ENCODE results near the gene FAM149A. TPM values are rescaled to one million over a fixed set of nuclear protein-coding genes. Genes with fewer than 3 reads are reported as not detected.

The FAM149A gene
- total and polyA plus RNA-seq, 5 experiments from 2014 or later, result 0.12 to 2.5 (median 1.3) TPM; not detected in 1

DNA sequence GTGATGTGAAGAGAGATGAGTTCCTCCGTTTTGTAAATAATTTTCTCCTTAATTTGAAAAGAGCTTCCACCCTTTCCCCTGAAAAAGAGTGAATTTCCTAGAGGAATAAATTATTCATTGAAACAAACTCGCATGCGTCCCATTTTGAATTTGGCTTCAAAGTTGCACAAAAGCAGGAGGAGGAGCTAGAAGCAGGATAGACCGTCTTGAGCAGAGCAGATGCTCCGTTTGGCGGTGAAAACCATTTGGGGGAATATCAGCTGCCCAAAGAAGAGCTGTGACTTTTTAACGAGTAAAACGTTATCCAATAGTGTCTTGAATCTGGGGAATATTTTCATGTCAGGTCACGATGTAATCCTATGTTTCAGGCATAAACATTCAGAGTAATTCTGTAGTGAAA, 42.0 kb downstream of the FAM149A start:
- POLR2A ChIA-PET, result no interaction called here
- Mint-ChIP-seq H3K27me3 (peaks cover 28 to 54% (median 38%) of the 10 kb centered on the region in 5 donors), H3K27ac (peak overlapping the region in 1 of 10 donors; percentile 3), H3K4me3 (no peak overlapping the region), H3K9me3 (no peaks in the 10 kb centered on the region), H3K36me3 (peaks cover 0 to 10% (median 0%) of the 10 kb centered on the region in 3 donors), H3K4me1 (peaks cover 0 to 18% (median 14%) of the 10 kb centered on the region in 4 donors)
- DNase-seq (no peak), ATAC-seq (no peak)

DNA sequence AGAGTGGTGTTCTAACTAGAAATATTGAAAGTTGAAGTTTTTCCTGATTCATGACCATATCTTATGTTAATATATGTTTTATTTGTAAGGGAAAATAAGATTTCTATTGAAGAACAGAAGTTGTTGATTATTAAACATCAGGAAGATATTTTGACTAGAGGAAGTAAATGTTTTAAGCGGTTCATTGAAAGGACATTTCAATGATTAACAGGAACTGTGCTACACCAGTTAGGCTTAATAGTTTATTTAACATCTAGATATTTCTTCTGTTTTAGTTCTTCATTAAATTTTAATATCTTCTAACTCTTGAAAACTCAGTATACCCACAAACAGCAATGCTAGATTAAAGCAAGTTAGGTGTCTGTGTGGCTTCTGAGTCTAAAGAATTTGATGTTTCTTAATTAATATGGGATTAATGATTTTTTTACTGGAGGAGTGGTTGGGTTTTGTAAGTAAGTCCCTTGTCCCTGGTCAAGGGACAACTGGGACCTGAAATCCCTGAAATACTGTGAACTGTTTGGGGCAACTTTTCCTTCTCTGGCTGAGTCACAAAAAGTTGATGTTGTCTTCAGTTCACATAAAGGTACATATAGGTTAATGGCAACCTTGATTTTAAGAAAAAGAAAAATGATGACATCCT, 44.0 kb downstream of the FAM149A start:
- H3K9me3 Mint-ChIP-seq, result no peaks in the 10 kb centered on the region
- POLR2A ChIA-PET, result no interaction called here
- peaks cover 26 to 51% (median 38%) of the 10 kb centered on the region in 5 donors for H3K27me3 Mint-ChIP-seq

DNA sequence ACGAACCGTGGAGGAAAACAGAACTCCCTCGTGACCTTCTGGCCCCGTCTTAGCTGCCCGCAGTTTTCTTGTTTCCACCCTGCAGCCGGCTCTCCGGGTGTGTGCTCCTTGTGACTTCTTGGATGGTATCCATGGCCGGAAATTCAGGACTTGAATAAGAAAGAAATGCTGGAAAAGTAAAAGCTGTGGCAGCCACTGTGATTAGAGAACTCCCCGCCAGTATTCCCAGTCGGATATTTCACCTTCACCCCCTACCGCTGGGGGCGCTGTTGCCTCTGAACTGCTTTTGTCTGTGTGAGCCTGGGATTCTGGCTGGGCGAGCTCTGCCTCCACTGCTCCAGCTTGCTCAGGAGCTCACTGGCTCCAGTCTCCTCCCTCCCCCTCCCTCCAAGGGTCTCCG, 45.4 kb downstream of the FAM149A start:
- DNase-seq, result peak in 4 of 10 donors; percentile 13 to 37 (median 17)
- ATAC-seq, result no peak
- Mint-ChIP-seq H3K4me1 (peaks cover 0 to 12% (median 8%) of the 10 kb centered on the region in 4 donors), H3K4me3 (no peak overlapping the region), H3K27ac (no peak overlapping the region), H3K9me3 (no peaks in the 10 kb centered on the region), H3K27me3 (peaks cover 20 to 52% (median 39%) of the 10 kb centered on the region in 5 donors), H3K36me3 (peaks cover 0 to 10% (median 0%) of the 10 kb centered on the region in 3 donors)
- POLR2A ChIA-PET, result no interaction called here

More for the DNA sequence above, 44.0 kb downstream of the FAM149A start:
- H3K4me3 Mint-ChIP-seq, result no peak overlapping the region
- no peak for DNase-seq
- peaks cover 0 to 18% (median 14%) of the 10 kb centered on the region in 4 donors for H3K4me1 Mint-ChIP-seq
- peaks cover 0 to 10% (median 0%) of the 10 kb centered on the region in 3 donors for H3K36me3 Mint-ChIP-seq
- peak overlapping the region in 1 of 10 donors; percentile 65 for H3K27ac Mint-ChIP-seq
- no peak for ATAC-seq

DNA sequence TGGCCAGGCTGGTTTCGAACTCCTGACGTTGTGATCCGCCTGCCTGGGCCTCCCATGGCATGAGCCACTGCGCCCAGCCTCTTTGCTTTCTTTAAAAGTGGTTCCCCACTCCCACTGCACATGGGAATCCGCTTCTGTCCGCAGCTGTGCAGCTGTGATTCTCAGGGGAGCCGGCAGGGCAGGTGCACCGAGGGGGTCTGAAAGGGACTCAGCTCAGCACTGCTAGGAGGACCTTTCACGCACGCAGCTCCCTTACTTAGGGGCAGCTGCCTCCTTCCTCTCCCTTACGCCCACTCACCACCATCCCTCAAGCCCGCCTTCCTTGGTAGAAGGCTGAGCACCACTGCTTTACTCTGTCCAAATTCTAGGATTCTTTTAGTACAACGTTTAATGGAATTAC, 46.4 kb downstream of the FAM149A start:
- Mint-ChIP-seq H3K27ac (no peak overlapping the region), H3K4me3 (no peak overlapping the region), H3K9me3 (no peaks in the 10 kb centered on the region), H3K27me3 (peaks cover 15 to 45% (median 41%) of the 10 kb centered on the region in 5 donors), H3K4me1 (peaks cover 0 to 5% (median 1%) of the 10 kb centered on the region in 4 donors), H3K36me3 (peaks cover 0 to 10% (median 0%) of the 10 kb centered on the region in 3 donors)
- ATAC-seq (no peak), DNase-seq (no peak)
- POLR2A ChIA-PET, result no interaction called here

DNA sequence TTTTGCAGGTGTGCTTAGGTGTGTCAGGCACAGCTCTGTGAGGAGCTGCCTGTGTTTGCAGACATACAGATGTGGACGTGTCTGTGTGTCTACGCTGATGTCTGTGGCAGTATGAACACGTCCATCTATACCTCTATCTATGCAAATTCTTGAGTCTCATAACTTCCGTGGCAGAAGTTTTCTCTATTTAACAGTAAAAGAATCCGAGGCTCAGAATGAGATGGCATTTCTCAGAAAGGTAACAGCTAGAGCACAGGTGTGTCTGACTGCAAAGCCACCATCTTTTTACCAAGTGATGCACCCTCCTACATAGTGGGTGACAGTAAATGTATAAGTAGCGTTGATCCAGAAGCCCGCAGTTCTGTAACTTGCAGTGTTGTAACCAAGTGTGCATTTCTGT, 47.0 kb downstream of the FAM149A start:
- Mint-ChIP-seq H3K36me3 (peaks cover 0 to 8% (median 0%) of the 10 kb centered on the region in 3 donors), H3K4me1 (peaks cover 0 to 6% (median under 1%) of the 10 kb centered on the region in 4 donors), H3K27ac (no peak overlapping the region), H3K4me3 (no peak overlapping the region), H3K27me3 (peaks cover 10 to 40% (median 36%) of the 10 kb centered on the region in 5 donors), H3K9me3 (no peaks in the 10 kb centered on the region)
- POLR2A ChIA-PET, result no interaction called here
- ATAC-seq, result no peak
- no peak for DNase-seq

DNA sequence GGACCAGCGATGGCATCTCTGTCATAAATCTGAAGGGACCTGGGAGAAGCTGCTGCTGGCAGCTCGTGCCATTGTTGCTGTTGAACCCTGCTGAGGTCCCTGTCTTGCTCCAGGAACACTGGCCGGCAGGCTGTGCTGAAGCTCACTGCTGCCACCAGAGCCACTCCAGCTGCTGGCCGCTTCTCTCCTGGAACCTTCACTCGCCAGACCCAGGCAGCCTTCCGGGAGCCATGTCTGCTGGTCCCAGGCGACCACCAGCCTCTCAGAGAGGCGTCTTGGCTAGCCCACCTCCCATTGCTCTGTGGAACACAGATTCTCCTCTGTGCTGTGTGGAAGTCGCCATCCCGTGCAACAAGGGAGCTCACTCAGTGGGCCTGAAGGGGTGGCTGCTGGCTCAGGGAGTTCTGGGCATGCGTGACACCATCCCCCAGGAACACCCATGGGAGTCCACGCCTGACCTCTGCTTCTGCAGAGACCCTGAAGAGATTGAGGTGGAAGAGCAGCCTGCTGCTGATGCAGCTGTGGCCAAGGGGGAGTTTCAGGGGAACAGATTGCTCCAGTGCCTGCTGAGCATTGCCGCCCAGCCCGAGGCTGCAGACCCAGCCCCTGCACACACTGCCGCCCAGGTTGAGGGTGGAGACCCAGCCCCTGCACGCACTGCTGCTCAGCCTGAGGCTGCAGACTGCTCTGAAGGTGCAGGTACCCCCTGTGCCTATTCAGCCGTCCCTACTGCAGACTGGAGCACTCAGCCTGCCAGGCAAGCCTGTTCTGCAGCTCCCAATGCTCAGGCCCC, 53.7 kb downstream of the FAM149A start:
- peaks cover 0 to 8% (median 5%) of the 10 kb centered on the region in 4 donors for H3K4me1 Mint-ChIP-seq
- no peaks in the 10 kb centered on the region for H3K9me3 Mint-ChIP-seq
- POLR2A ChIA-PET, result no interaction called here
- DNase-seq (no peak), ATAC-seq (no peak)
- H3K36me3 Mint-ChIP-seq, result peaks cover 0 to 4% (median 0%) of the 10 kb centered on the region in 3 donors
- H3K27me3 Mint-ChIP-seq, result peaks cover 0 to 21% (median 12%) of the 10 kb centered on the region in 5 donors
- no peak overlapping the region for H3K4me3 Mint-ChIP-seq
- H3K27ac Mint-ChIP-seq, result peak overlapping the region in 1 of 10 donors; percentile 45

DNA sequence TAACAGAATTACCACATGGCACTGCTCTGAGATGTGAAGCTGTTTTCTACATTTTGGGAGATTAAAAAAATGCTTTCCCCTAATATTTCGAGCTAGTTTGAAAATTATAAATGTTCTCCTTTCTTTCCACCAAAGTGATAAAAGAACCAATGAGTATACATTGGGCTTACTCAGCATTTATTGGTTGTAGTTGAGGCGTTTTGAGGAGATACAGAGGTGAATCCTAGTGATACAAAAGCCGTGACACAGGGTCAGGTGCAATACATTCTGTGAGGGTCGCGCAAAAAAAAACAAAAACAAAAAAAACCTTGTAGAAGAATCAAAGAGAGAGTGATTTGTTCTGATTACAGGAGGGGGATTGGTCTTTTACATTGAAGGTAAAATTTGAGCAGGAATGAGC, 54.5 kb downstream of the FAM149A start:
- ATAC-seq (no peak), DNase-seq (no peak)
- no peaks in the 10 kb centered on the region for H3K9me3 Mint-ChIP-seq
- POLR2A ChIA-PET, result no interaction called here
- no peak overlapping the region for H3K4me3 Mint-ChIP-seq
- no peak overlapping the region for H3K27ac Mint-ChIP-seq
- peaks cover 0 to 4% (median 0%) of the 10 kb centered on the region in 3 donors for H3K36me3 Mint-ChIP-seq
- peaks cover 0 to 8% (median 5%) of the 10 kb centered on the region in 4 donors for H3K4me1 Mint-ChIP-seq
- peaks cover 0 to 14% (median 5%) of the 10 kb centered on the region in 5 donors for H3K27me3 Mint-ChIP-seq

DNA sequence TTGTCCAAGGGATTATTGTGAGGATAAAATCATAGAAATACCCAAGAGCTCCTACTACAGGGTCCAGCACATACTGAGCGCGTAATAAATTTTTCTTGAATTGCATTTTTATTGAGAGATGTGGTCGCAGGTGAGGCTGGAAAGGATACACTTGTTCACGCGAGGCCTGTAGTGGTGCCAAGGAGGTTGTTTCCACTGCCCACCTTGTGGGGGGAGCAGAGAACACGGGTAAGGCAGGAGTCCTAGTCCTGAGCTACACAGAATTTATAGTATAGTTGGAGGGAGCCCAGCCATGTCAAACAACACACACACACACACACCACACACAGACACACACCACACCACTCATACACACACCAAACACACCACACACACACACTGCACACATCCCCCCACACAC, 55.1 kb downstream of the FAM149A start:
- H3K4me1 Mint-ChIP-seq, result peaks cover 0 to 8% (median 5%) of the 10 kb centered on the region in 4 donors
- H3K36me3 Mint-ChIP-seq, result peaks cover 0 to 4% (median 0%) of the 10 kb centered on the region in 3 donors
- POLR2A ChIA-PET, result interaction anchor here (0.6 kb wide), 2 partner anchors 18 to 31 kb away, joined by 3 to 4 read pairs; partner anchors contain the start of gene CYP4V2
- ATAC-seq (no peak), DNase-seq (no peak)
- H3K9me3 Mint-ChIP-seq, result no peaks in the 10 kb centered on the region
- peaks cover 0 to 13% (median 6%) of the 10 kb centered on the region in 5 donors for H3K27me3 Mint-ChIP-seq
- H3K4me3 Mint-ChIP-seq, result no peak overlapping the region
- H3K27ac Mint-ChIP-seq, result no peak overlapping the region

DNA sequence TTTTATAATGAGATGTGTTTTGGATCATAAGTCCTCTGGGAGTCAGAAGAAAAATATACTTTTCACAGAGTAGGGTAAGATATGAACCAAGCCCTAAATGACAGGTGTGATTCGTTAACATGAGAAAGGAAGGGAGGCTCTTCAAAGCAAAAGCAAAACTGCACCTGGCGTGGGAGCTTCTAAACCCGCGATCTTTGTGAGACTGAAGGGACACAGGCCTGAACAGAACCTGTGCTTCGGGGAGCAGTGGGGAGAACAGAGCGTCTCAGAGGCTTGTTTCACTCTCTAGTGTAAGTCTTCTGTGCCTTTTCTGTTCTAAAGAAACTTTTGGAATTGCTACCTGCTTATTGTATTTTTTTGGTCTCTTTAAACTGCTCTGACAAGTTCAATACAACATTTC, 56.6 kb downstream of the FAM149A start:
- Mint-ChIP-seq H3K4me3 (peak overlapping the region in 7 of 10 donors; percentile 2 to 60 (median 34)), H3K4me1 (peaks cover 0 to 6% (median 3%) of the 10 kb centered on the region in 4 donors), H3K9me3 (no peaks in the 10 kb centered on the region), H3K27ac (peak overlapping the region in 7 of 10 donors; percentile 23 to 78 (median 30)), H3K27me3 (peaks cover 2 to 13% (median 10%) of the 10 kb centered on the region in 5 donors), H3K36me3 (no peaks in the 10 kb centered on the region)
- no peak for DNase-seq
- POLR2A ChIA-PET, result interaction anchor here (1.0 kb wide), 1 partner anchor 31 kb away, joined by 4 read pairs; the partner anchor contains the start of gene CYP4V2
- no peak for ATAC-seq

DNA sequence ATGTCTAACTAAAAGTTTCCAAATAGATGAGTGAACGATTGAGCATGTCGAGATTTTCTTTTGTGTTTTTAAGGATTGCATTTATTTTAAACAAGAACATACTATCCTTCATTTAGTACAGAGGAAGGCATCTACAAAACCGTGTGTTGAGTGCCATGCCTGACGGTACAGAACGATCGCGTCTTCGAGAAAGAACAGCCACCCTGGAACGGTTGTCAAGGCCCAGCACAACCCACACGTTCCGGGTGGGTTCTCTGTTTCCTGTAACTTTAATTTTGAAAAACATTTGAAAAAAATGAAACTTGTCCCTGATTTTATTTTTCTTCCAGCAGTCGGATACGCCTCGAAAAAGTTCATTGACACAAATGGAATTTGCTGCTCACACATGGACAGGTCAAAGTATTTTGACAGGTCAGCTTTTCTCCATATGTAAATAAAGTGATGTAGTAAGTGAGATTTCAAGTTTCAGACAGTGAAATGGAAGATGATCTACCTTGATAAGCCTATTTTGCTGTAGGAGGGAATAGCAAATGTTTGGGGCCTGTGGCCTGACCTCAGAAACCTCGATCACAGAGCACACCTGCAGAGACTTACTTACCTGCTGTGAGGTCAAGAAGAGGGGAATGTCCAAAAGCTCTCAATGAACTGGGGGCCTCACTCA, 62.5 kb downstream of the FAM149A start:
- POLR2A ChIA-PET, result interaction anchor here (1.5 kb wide), 1 partner anchor 23 kb away, joined by 3 read pairs; no protein-coding TSS in a partner anchor
- no peaks in the 10 kb centered on the region for H3K9me3 Mint-ChIP-seq

DNA sequence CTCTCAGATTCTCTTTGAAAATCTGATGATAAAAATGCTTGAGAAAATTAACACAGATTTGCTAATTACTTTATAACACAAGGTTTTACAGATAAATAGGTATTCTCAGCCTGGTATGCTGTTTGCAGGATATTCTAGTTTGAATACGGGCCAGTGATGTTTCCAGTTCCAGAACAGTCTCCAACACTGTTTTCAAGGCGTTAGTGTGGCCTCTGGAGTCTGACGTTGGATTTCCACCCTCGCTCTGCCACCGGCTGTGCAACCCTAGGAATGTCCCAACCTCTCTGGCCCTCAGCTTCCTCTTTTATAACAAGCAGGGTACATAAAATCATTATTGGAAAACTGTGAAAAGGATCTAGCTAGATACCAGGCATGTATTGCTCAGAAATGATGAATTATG, 63.1 kb downstream of the FAM149A start:
- H3K9me3 Mint-ChIP-seq, result no peaks in the 10 kb centered on the region
- no peak overlapping the region for H3K27ac Mint-ChIP-seq
- H3K4me1 Mint-ChIP-seq, result no peaks in the 10 kb centered on the region
- POLR2A ChIA-PET, result interaction anchor here (1.5 kb wide), 1 partner anchor 22 kb away, joined by 3 read pairs; no protein-coding TSS in a partner anchor
- ATAC-seq (no peak), DNase-seq (no peak)
- H3K27me3 Mint-ChIP-seq, result peaks cover 2 to 20% (median 10%) of the 10 kb centered on the region in 5 donors
- no peaks in the 10 kb centered on the region for H3K36me3 Mint-ChIP-seq
- no peak overlapping the region for H3K4me3 Mint-ChIP-seq

More for the DNA sequence above, 62.5 kb downstream of the FAM149A start:
- DNase-seq, result no peak
- H3K27ac Mint-ChIP-seq, result no peak overlapping the region
- peaks cover 2 to 20% (median 10%) of the 10 kb centered on the region in 5 donors for H3K27me3 Mint-ChIP-seq
- no peaks in the 10 kb centered on the region for H3K4me1 Mint-ChIP-seq
- H3K4me3 Mint-ChIP-seq, result no peak overlapping the region
- ATAC-seq, result no peak
- no peaks in the 10 kb centered on the region for H3K36me3 Mint-ChIP-seq

DNA sequence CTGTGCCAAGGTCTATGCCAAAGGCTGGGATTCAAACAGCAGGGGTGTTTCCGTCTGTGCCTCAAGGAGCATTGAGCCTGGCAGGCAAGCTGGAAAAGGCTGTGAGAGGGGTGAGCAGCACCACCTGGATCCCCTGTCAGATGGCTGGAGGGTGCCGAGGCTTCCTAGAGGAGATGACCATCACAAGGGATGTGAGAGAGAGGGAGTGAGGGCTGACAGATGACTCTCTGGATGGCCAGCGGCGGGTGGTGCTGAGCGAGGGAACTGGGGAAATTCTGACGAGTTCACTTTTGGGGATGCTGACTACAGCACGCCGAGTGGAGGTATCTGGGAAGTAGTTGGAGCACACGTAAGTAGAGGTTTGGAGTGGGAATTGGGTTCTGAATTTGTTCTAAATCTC, 64.2 kb downstream of the FAM149A start:
- Mint-ChIP-seq H3K36me3 (no peaks in the 10 kb centered on the region), H3K27ac (no peak overlapping the region), H3K9me3 (no peaks in the 10 kb centered on the region), H3K4me1 (no peaks in the 10 kb centered on the region), H3K4me3 (no peak overlapping the region), H3K27me3 (peaks cover 2 to 20% (median 10%) of the 10 kb centered on the region in 5 donors)
- ATAC-seq, result no peak
- no peak for DNase-seq
- POLR2A ChIA-PET, result interaction anchor here (1.5 kb wide), 1 partner anchor 21 kb away, joined by 3 read pairs; no protein-coding TSS in a partner anchor

Measured in naive thymus-derived CD8-positive, alpha-beta T cell (primary cell).